H9 (cell line): ENCODE data around the gene C2CD2. TPM values are rescaled to one million over a fixed set of nuclear protein-coding genes. Genes with fewer than 3 reads are reported as not detected.

Experiments
- DNase-seq: peaks from one replicate; pipeline ENCODE4 v3.0.0-alpha.2; 2017
- H2AFZ ChIP-seq: one replicate; pipeline ENCODE4 v1.6.1; 2013; ENCODE audit warnings: mild to moderate bottlenecking, low read length, control low read depth, moderate library complexity
- H2AK5ac ChIP-seq: 2 replicates; pipeline ENCODE4 v1.6.1; 2013; ENCODE audit warnings: low read length, control low read depth, mixed read lengths; ENCODE audit not compliant: insufficient read length
- H2BK120ac ChIP-seq: one replicate; pipeline ENCODE4 v1.6.1; 2013; ENCODE audit warnings: low read depth, mild to moderate bottlenecking, low read length, control low read depth, inconsistent platforms; ENCODE audit not compliant: poor library complexity, severe bottlenecking
- H2BK12ac ChIP-seq: 2 replicates; pipeline ENCODE4 v1.6.1; 2013; ENCODE audit warnings: low read length, control low read depth, mixed read lengths, low read depth; ENCODE audit not compliant: insufficient read length
- H2BK15ac ChIP-seq: 2 replicates; pipeline ENCODE4 v1.6.1; 2013; ENCODE audit warnings: low read depth, low read length, control low read depth
- H2BK20ac ChIP-seq: one replicate; pipeline ENCODE4 v1.6.1; 2013; ENCODE audit warnings: low read depth, mild to moderate bottlenecking, low read length, control low read depth, inconsistent platforms; ENCODE audit not compliant: poor library complexity, severe bottlenecking
- H2BK5ac ChIP-seq: 2 replicates; pipeline ENCODE4 v1.6.1; 2013; ENCODE audit warnings: low read length, control low read depth, mixed read lengths; ENCODE audit not compliant: insufficient read length
- H3K14ac ChIP-seq: 2 replicates; pipeline ENCODE4 v1.6.1; 2013; ENCODE audit warnings: low read length, control low read depth; ENCODE audit not compliant: insufficient read depth
- H3K18ac ChIP-seq: 2 replicates; pipeline ENCODE4 v1.6.1; 2013; ENCODE audit warnings: low read depth, mild to moderate bottlenecking, mixed read lengths, low read length, control low read depth; ENCODE audit not compliant: insufficient read length
- H3K23ac ChIP-seq: 2 replicates; pipeline ENCODE4 v1.6.1; 2013; ENCODE audit warnings: low read length, control low read depth, mixed read lengths, low read depth; ENCODE audit not compliant: insufficient read length
- H3K23me2 ChIP-seq: 2 replicates; pipeline ENCODE4 v1.6.1; 2013; ENCODE audit warnings: low read depth, mild to moderate bottlenecking, mixed read lengths, low read length, control low read depth; ENCODE audit not compliant: insufficient read length, poor library complexity, severe bottlenecking
- H3K27ac ChIP-seq: 2 replicates; pipeline ENCODE4 v1.5.1; 2013; ENCODE audit warnings: low read length, control low read depth, mixed read lengths, low read depth; ENCODE audit not compliant: insufficient read length
- H3K27me3 ChIP-seq: 2 replicates; pipeline ENCODE4 v1.6.1; 2013; ENCODE audit warnings: low read length, control low read depth, inconsistent platforms; ENCODE audit not compliant: insufficient read depth
- H3K4ac ChIP-seq: 2 replicates; pipeline ENCODE4 v1.6.1; 2013; ENCODE audit warnings: low read depth, mild to moderate bottlenecking, control low read depth, inconsistent platforms, low read length, moderate library complexity
- H3K4me1 ChIP-seq: 2 replicates; pipeline ENCODE4 v1.6.1; 2013; ENCODE audit warnings: low read length, control low read depth, inconsistent platforms; ENCODE audit not compliant: insufficient read depth
- H3K4me2 ChIP-seq: 2 replicates; pipeline ENCODE4 v1.6.1; 2013; ENCODE audit warnings: low read length, control low read depth, mixed read lengths; ENCODE audit not compliant: insufficient read length, insufficient read depth
- H3K56ac ChIP-seq: 2 replicates; pipeline ENCODE4 v1.6.1; 2013; ENCODE audit warnings: low read depth, mild to moderate bottlenecking, mixed read lengths, low read length, control low read depth; ENCODE audit not compliant: insufficient read length
- H3K79me1 ChIP-seq: 2 replicates; pipeline ENCODE4 v1.6.1; 2013; ENCODE audit warnings: low read depth, mild to moderate bottlenecking, moderate library complexity, low read length, control low read depth, inconsistent platforms; ENCODE audit not compliant: insufficient read depth, poor library complexity, severe bottlenecking
- H3K79me2 ChIP-seq: 2 replicates; pipeline ENCODE4 v1.6.1; 2013; ENCODE audit warnings: low read length, control low read depth, inconsistent platforms; ENCODE audit not compliant: insufficient read depth
- H3K9ac ChIP-seq: 2 replicates; pipeline ENCODE4 v1.6.1; 2013; ENCODE audit warnings: low read length, control low read depth, mixed read lengths; ENCODE audit not compliant: insufficient read length; ENCODE audit errors: extremely low read depth
- H3K9me3 ChIP-seq: one replicate; pipeline ENCODE4 v1.6.1; 2013; ENCODE audit warnings: low read depth, low read length, inconsistent platforms; ENCODE audit not compliant: control insufficient read depth
- H3T11ph ChIP-seq: one replicate; pipeline ENCODE4 v1.6.1; 2013; ENCODE audit warnings: mild to moderate bottlenecking, low read length, control low read depth, inconsistent platforms
- H4K20me1 ChIP-seq: one replicate; pipeline ENCODE4 v1.6.1; 2013; ENCODE audit not compliant: control insufficient read depth, insufficient read length, insufficient read depth
- H4K5ac ChIP-seq: 2 replicates; pipeline ENCODE4 v1.6.1; 2013; ENCODE audit warnings: low read depth, mild to moderate bottlenecking, mixed read lengths, low read length, control low read depth; ENCODE audit not compliant: insufficient read length
- H4K8ac ChIP-seq: replicated peaks from 2 replicates; pipeline ENCODE4 v1.6.1; 2013; ENCODE audit warnings: low read length, control low read depth, mixed read lengths, low read depth; ENCODE audit not compliant: insufficient read length
- H4K91ac ChIP-seq: 2 replicates; pipeline ENCODE4 v1.6.1; 2013; ENCODE audit warnings: low read depth, mild to moderate bottlenecking, moderate library complexity, mixed read lengths, low read length, control low read depth; ENCODE audit not compliant: insufficient read length
- H3K27ac Mint-ChIP-seq, 3 experiments: 2 replicates in 2 of 3; 3 replicates in 1 of 3; pipeline ENCODE4 v1.8.0; 2020 to 2021; ENCODE audit warnings: mixed read lengths in 3 of 3, mild to moderate bottlenecking in 1 of 3, moderate library complexity in 1 of 3
- H3K27me3 Mint-ChIP-seq: 2 replicates; pipeline ENCODE4 v1.8.0; 2021; ENCODE audit warnings: low read depth, mild to moderate bottlenecking, moderate library complexity, mixed read lengths
- H3K36me3 Mint-ChIP-seq, 3 experiments: 2 replicates in 2 of 3; 3 replicates in 1 of 3; pipeline ENCODE4 v1.8.0; 2020 to 2021; ENCODE audit warnings: low read depth in 3 of 3, mixed read lengths in 3 of 3; ENCODE audit not compliant: insufficient read depth in 1 of 3
- H3K4me1 Mint-ChIP-seq, 2 experiments: 2 replicates each; pipeline ENCODE4 v1.8.0; 2020; ENCODE audit warnings: mixed read lengths in 2 of 2
- H3K4me3 Mint-ChIP-seq, 2 experiments: 2 replicates in 1 of 2; 3 replicates in 1 of 2; pipeline ENCODE4 v1.8.0; 2020 to 2021; ENCODE audit warnings: mild to moderate bottlenecking in 2 of 2, mixed read lengths in 2 of 2, moderate library complexity in 1 of 2
- H3K9me3 Mint-ChIP-seq, 2 experiments: 2 replicates in 1 of 2; 3 replicates in 1 of 2; pipeline ENCODE4 v1.8.0; 2020; ENCODE audit warnings: mild to moderate bottlenecking in 2 of 2, mixed read lengths in 2 of 2, moderate library complexity in 1 of 2
- CTCF ChIP-seq: fragments of 200-600 bp; sonication (generic); conservative IDR thresholded peaks from 3 replicates; pipeline ENCODE4 v1.8.0; 2021; ENCODE audit warnings: antibody characterized with exemption, mild to moderate bottlenecking
- WGBS: extraction: QIAGEN DNeasy Blood & Tissue Kit; methylation state at CpG from one replicate; pipeline ENCODE4 v1.1.7; 2013; ENCODE audit warnings: missing lambda C conversion rate, low lambda C conversion rate, mixed read lengths; ENCODE audit not compliant: insufficient read length; ENCODE audit errors: extremely low coverage; 5-methylcytosine and 5-hydroxymethylcytosine counted together
- total RNA-seq: library from RNA; stranded (reverse); gene quantifications from 2 replicates; pipeline ENCODE4 v1.2.1, GENCODE V29; 2021

The C2CD2 gene
- total RNA-seq, 1 experiment from 2014 or later: 14.6 TPM

GRCh38 chr21:41914965-41915364, 38.9 kb downstream of the C2CD2 start:
- H3T11ph ChIP-seq: no peak overlapping the region
- Mint-ChIP-seq H3K27me3 (no peaks in the 10 kb centered on the region), H3K27ac (no peak overlapping the region; a peak in 1 of 7 replicates), H3K4me3 (no peak overlapping the region), H3K36me3 (peaks cover 6 to 36% (median 25%) of the 10 kb centered on the region in 3 experiments; a peak in 5 of 7 replicates), H3K4me1 (no peaks in the 10 kb centered on the region), H3K9me3 (no peaks in the 10 kb centered on the region; a peak in 1 of 5 replicates)
- no peak overlapping the region for H4K91ac ChIP-seq
- no peak overlapping the region for H3K9ac ChIP-seq
- no peaks in the 10 kb centered on the region for H3K79me2 ChIP-seq
- H2BK5ac ChIP-seq: no peak overlapping the region
- no peak overlapping the region for H3K18ac ChIP-seq
- H3K23me2 ChIP-seq: no peaks in the 10 kb centered on the region
- no peak overlapping the region for H3K56ac ChIP-seq
- H2BK15ac ChIP-seq: no peak overlapping the region
- no peak overlapping the region for H2BK20ac ChIP-seq
- no peak for DNase-seq
- TF ChIP-seq CTCF: no peak
- H2AK5ac ChIP-seq: no peak overlapping the region
- H3K23ac ChIP-seq: no peak overlapping the region
- no peak overlapping the region for H4K5ac ChIP-seq
- no peaks in the 10 kb centered on the region for H3K27me3 ChIP-seq
- no peaks in the 10 kb centered on the region for H3K4me1 ChIP-seq
- no peak overlapping the region for H2BK12ac ChIP-seq
- H2BK120ac ChIP-seq: no peak overlapping the region
- H2AFZ ChIP-seq: no peak overlapping the region
- H3K14ac ChIP-seq: no peak overlapping the region
- H3K4me2 ChIP-seq: no peak overlapping the region
- no peaks in the 10 kb centered on the region for H4K20me1 ChIP-seq
- no peaks in the 10 kb centered on the region for H3K9me3 ChIP-seq
- no peak overlapping the region for H4K8ac ChIP-seq
- H3K27ac ChIP-seq: no peak overlapping the region
- WGBS: no CpG with 5 or more reads among the region's 6 CpGs
- H3K4ac ChIP-seq: no peak overlapping the region
- H3K79me1 ChIP-seq: no peaks in the 10 kb centered on the region
